ENCODE measurements around the gene CTNNBL1.

The CTNNBL1 gene

DNA sequence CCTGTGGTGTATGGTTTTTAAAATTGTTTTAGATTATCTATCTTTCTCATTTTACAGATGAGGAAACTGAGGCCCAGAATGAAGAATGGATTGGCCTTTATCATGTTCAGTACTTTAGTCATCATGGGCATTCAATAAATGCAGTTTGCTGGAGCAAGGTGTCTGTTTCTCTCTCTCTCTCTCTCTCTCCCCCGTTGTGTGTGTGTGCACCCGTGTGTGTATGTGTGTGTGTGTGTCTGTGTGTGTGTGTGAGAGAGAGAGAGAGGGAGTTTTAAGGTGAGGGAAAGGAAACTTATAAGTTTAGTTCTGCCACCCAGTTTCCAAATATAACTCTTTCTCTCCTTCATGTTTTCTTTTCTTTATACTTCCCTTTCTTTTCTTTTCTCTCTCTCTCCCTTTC is 62.4 kb downstream of the CTNNBL1 start:
- FAIRE-seq (no peak), DNase-seq (ENCODE audit: insufficient read length) (no peak)
- no peak for TF ChIP-seq POLR2A (IDR thresholded peaks at IDR 0.05; ENCODE audit: low read depth, low read length)
- no peak for TF ChIP-seq TAF1 (IDR thresholded peaks at IDR 0.05; ENCODE audit: borderline replicate concordance, low read depth, low read length)
- no peak for TF ChIP-seq POLR2AphosphoS5 (IDR thresholded peaks at IDR 0.05; ENCODE audit: low read depth, low read length)

DNA sequence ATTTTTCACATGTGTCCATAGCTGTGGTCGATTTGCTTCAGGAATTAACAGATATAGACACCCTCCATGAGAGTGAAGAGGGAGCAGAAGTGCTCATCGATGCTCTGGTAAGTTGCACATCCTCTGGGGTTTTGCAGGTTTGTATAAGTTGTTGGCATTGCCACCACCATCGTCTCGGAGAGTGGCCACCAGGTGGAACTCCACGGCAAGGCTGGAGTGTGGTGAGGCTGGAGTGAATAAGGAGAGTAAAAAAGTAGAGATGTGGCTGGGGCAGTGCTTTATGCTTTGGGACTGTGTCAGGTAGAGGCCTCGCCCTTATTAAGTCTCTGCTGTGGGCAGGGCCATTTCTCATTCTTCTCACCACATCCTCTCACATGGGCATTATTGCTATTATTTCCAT is 63.7 kb downstream of the CTNNBL1 start:
- FAIRE-seq (no peak), DNase-seq (ENCODE audit: insufficient read length) (no peak)
- no peak for TF ChIP-seq POLR2A (IDR thresholded peaks at IDR 0.05; ENCODE audit: low read depth, low read length)
- no peak for TF ChIP-seq POLR2AphosphoS5 (IDR thresholded peaks at IDR 0.05; ENCODE audit: low read depth, low read length)
- no peak for TF ChIP-seq TAF1 (IDR thresholded peaks at IDR 0.05; ENCODE audit: borderline replicate concordance, low read depth, low read length)

DNA sequence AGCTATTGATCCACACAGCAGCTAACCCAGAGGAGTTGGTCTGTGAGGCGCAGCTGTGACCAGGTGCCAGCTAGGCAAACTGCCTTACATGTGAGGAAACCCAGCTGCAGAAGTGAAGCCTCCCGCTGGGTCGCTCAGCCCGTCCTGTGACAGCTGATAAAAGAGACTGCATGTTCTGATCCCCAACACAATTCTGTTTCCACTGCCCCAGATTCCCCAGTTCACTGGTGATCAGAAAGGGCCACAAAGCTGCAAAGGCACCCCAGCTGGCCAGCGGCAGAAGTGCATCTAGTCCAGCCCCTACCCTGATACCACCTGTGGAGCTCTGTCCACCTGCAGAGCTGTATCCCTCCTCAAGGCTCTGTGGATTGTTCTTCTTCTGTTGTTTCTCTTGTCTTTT is 64.5 kb downstream of the CTNNBL1 start:
- DNase-seq (ENCODE audit: insufficient read length) (no peak), FAIRE-seq (no peak)

DNA sequence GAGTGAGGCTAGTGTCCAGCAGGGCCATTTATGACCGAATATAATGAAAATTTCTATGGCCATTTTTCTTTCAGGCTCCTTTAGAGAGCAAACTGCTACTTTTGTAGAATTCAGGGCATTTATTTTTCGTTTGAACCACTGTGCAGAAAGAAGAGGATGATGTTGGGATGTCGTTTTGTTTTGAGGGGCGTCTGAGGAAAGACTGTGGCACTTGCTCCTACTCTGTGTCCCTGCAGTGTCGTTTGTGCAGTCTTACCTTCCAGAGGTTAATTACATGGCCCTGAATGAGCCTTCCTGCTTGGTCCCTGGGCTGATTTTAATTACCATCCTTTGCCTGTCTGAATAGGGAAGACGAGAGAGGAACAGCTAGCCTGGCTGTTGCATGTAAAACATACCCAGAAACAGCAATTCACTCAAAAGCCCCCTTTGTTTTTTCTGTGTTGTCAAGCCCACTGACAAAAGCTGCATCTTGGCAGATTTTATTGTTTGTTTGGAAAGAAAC is 65.3 kb downstream of the CTNNBL1 start:
- TF ChIP-seq TAF1 (IDR thresholded peaks at IDR 0.05; ENCODE audit: borderline replicate concordance, low read depth, low read length) (no peak), POLR2AphosphoS5 (IDR thresholded peaks at IDR 0.05; ENCODE audit: low read depth, low read length) (no peak), POLR2A (IDR thresholded peaks at IDR 0.05; ENCODE audit: low read depth, low read length) (no peak)
- DNase-seq (ENCODE audit: insufficient read length) (no peak), FAIRE-seq (no peak)

More for the DNA sequence above, 64.5 kb downstream of the CTNNBL1 start:
- TF ChIP-seq POLR2A (IDR thresholded peaks at IDR 0.05; ENCODE audit: low read depth, low read length) (no peak), POLR2AphosphoS5 (IDR thresholded peaks at IDR 0.05; ENCODE audit: low read depth, low read length) (no peak), TAF1 (IDR thresholded peaks at IDR 0.05; ENCODE audit: borderline replicate concordance, low read depth, low read length) (no peak)

DNA sequence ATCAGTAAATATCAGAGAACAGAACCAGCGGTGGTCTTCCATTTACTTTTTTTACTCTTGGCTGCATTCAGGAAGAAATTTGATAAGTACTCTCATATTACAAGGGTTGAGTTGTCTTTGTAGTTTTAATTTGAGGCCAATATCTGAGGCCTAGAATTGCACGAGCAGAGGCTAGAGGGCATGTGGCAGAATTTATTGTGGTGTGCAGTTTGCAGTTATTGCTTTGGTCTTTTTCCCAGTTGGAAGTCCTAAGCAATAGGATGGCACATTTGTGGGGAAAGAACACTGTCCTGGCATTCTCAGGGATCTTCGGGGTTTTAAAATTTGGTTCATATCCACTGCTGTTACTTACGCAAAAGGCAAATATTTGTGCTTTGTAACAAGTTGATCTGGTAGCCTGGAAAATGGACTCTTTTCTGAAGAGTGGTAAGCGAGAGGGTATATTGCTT is 66.0 kb downstream of the CTNNBL1 start:
- FAIRE-seq (no peak), DNase-seq (ENCODE audit: insufficient read length) (no peak)
- TF ChIP-seq POLR2A (IDR thresholded peaks at IDR 0.05; ENCODE audit: low read depth, low read length) (no peak), POLR2AphosphoS5 (IDR thresholded peaks at IDR 0.05; ENCODE audit: low read depth, low read length) (no peak), TAF1 (IDR thresholded peaks at IDR 0.05; ENCODE audit: borderline replicate concordance, low read depth, low read length) (no peak)

DNA sequence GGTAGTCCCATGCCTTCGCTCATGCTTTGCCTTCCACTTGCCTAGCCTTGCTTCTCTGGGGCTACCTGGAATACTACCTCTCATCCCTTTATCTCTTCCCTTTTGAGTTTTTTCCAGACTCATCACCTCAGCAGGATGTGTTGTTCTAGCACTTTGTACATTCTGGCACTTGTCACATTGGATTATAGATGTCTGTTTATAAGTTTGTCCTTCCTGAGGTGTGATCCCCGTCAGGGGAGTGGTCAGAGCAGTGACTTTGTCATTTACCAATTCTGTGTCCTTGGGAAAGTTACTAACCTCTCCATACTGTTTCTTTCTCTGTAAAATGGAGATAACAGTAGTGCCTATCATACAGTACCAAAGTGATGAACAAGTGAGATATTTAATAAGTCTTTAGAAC is 66.5 kb downstream of the CTNNBL1 start:
- no peak for DNase-seq (ENCODE audit: insufficient read length)
- FAIRE-seq, result no peak
- no peak for TF ChIP-seq TAF1 (IDR thresholded peaks at IDR 0.05; ENCODE audit: borderline replicate concordance, low read depth, low read length)
- no peak for TF ChIP-seq POLR2A (IDR thresholded peaks at IDR 0.05; ENCODE audit: low read depth, low read length)
- TF ChIP-seq POLR2AphosphoS5 (IDR thresholded peaks at IDR 0.05; ENCODE audit: low read depth, low read length), result no peak

DNA sequence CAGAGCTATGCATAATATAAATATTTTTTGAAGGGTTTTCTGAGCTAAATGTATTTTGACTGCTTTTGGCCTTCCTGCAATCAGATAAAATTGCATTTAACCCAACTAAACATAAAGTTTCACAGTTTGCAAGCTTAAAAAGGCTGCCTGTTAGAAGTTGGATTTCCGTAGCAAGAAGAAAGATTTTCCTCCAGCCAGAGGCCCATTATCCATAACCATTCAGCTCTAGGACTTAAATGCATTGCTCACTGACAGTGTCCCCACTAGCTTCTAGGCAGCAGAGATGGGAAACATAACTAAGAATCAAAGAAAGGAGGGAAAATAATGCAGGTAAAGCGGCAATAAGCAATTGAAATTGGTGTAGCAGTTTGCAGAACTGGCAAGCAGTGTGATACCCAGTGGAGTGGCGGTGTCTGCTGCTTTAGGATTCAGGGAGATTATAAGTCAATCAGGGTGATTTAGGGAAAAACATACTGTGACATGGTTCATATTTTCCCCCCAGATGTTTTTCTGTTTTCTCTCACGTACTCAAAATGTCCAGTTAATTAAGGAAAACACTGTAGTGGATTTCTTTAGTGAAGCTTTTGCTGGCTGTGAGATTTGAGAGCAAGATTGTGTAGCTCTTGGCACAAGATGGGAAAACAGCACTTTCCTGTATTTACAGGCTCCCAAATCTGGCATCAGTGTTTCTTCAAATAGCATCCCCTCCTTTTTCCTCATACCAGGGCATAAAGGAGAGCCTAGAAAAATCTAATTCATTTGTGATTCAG is 69.1 kb downstream of the CTNNBL1 start:
- FAIRE-seq, result no peak
- TF ChIP-seq POLR2AphosphoS5 (IDR thresholded peaks at IDR 0.05; ENCODE audit: low read depth, low read length), result no peak
- TF ChIP-seq TAF1 (IDR thresholded peaks at IDR 0.05; ENCODE audit: borderline replicate concordance, low read depth, low read length), result no peak
- TF ChIP-seq POLR2A (IDR thresholded peaks at IDR 0.05; ENCODE audit: low read depth, low read length), result no peak
- no peak for DNase-seq (ENCODE audit: insufficient read length)

DNA sequence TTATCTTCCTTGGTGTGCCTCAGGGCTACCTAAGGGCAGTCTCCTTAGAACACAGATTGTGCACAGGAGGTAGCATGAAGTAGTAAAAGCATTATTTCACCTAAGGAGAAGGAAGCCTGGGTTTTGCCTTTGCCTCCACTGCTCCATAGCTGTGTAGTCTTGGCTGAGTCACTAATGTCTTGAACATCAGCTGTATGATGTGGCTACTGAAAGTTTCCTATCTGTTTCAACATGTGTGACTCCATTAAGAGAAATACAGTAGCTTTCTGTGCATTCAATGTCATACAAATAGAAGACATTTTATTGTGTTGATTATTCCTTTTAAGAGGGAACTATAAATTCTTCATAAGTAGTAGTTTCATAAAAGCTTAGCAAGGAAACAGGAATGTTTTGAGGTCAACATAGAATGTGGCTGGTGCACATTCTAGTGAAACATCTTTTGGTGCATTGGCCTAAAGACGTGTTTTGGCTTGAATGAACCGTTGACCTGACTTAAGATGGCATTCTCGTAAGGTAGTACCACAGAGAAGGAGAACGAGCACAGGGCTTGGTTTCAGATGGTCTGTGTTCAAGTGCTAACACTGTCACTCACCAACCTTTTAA is 70.6 kb downstream of the CTNNBL1 start:
- no peak for FAIRE-seq
- TF ChIP-seq POLR2AphosphoS5 (IDR thresholded peaks at IDR 0.05; ENCODE audit: low read depth, low read length) (no peak), TAF1 (IDR thresholded peaks at IDR 0.05; ENCODE audit: borderline replicate concordance, low read depth, low read length) (no peak), POLR2A (IDR thresholded peaks at IDR 0.05; ENCODE audit: low read depth, low read length) (no peak)
- no peak for DNase-seq (ENCODE audit: insufficient read length)

DNA sequence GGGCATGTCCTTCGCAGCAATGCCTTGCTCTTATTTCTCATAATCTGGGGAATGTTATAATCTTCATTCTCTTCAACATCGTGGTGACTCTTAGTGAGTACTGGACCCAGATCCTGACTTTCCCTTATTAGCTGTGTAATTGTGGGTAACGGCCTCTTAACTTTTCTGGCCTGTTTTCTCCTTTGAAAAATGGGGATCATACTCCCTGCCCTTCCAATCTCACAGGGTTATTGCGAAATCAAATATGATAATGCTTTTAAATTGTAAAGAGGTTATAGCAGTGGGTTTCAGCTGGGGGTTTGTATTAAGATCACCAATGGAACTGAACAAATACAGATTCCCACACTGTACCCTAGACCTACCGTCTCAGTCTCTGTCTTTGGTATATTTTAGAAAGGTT is 77.1 kb downstream of the CTNNBL1 start:
- FAIRE-seq, result no peak
- TF ChIP-seq POLR2AphosphoS5 (IDR thresholded peaks at IDR 0.05; ENCODE audit: low read depth, low read length) (no peak), TAF1 (IDR thresholded peaks at IDR 0.05; ENCODE audit: borderline replicate concordance, low read depth, low read length) (no peak)
- no peak for DNase-seq (ENCODE audit: insufficient read length)

DNA sequence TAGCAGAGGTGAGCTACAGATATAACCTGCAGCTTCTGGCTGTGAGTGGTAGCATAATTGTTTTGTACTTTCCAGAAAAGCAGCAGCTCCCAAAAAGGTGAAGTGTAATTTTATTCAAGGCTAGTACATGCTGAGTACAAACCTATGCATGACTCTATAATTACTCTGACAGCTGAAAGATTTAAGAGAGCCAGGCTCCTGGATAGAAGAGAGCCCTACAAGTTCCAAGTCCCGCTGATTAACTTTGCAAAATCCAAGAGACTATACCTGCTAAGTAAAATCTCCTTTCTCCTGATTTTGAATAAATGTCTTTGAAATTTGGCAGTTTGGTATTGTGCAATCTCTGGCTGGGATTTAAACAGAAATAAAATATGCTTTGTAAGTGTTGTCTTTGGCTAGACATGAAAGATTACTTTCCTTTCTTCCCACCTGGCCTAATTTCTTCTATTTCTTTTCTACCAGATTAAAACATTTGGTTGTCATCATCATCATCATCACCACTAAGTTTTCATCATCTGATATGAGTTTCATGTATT is 79.5 kb downstream of the CTNNBL1 start:
- no peak for TF ChIP-seq POLR2AphosphoS5 (IDR thresholded peaks at IDR 0.05; ENCODE audit: low read depth, low read length)
- no peak for TF ChIP-seq POLR2A (IDR thresholded peaks at IDR 0.05; ENCODE audit: low read depth, low read length)
- no peak for TF ChIP-seq TAF1 (IDR thresholded peaks at IDR 0.05; ENCODE audit: borderline replicate concordance, low read depth, low read length)
- FAIRE-seq (no peak), DNase-seq (ENCODE audit: insufficient read length) (no peak)

DNA sequence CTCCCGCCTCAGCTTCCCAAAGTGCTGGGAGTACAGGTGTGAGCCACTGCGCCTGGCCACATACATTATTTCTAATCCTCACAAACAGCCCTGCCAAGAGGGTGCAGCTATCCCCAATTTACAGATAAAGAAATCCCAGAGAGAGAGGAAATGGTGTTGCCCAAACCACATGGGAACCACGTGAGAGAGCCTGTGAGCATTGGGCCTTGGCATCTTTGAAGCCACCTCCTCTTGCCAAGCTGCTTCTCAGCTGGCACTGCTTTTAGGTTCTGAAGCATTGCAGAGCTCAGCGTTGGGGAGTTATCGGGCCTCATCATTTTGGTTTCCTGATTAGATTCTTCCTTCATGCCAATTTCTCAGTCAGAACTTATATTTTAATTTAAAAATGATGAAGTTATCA is 80.3 kb downstream of the CTNNBL1 start:
- no peak for TF ChIP-seq POLR2A (IDR thresholded peaks at IDR 0.05; ENCODE audit: low read depth, low read length)
- no peak for TF ChIP-seq TAF1 (IDR thresholded peaks at IDR 0.05; ENCODE audit: borderline replicate concordance, low read depth, low read length)
- no peak for TF ChIP-seq POLR2AphosphoS5 (IDR thresholded peaks at IDR 0.05; ENCODE audit: low read depth, low read length)
- FAIRE-seq (no peak), DNase-seq (ENCODE audit: insufficient read length) (no peak)

DNA sequence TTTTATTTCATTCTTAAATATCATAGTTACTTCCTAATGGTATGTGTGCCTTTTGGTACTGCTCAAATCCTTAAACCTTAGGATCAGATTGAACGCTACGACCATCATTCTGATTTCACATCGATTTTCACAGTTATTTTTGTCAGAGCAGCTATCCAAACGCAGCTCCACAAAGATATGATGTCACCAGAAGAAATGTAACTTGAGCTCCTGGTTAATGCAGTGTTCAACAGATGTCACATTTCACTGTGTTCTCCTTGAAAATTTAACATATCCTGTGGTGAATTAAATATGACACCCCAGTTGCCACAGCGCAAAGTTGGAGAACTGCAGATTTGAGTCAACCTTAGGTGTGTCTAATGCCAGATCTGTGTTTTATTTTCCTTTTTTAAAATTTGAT is 81.4 kb downstream of the CTNNBL1 start:
- FAIRE-seq (no peak), DNase-seq (ENCODE audit: insufficient read length) (no peak)
- no peak for TF ChIP-seq TAF1 (IDR thresholded peaks at IDR 0.05; ENCODE audit: borderline replicate concordance, low read depth, low read length)
- no peak for TF ChIP-seq POLR2AphosphoS5 (IDR thresholded peaks at IDR 0.05; ENCODE audit: low read depth, low read length)
- no peak for TF ChIP-seq POLR2A (IDR thresholded peaks at IDR 0.05; ENCODE audit: low read depth, low read length)

All from GM12892 (cell line).